Stomach (tissue), 4 donors: ENCODE measurements around the gene HMGCL.

Source experiments
- POLR2A ChIP-seq, 4 donors: fragments of 450-650 bp; IDR thresholded peaks; one replicate each; pipeline ENCODE4 v1.6.1; 2016; ENCODE audit warnings: antibody characterized with exemption in 4 of 4, control low read depth in 2 of 4, mild to moderate bottlenecking in 1 of 4, moderate library complexity in 1 of 4
- POLR2AphosphoS5 ChIP-seq, 3 donors: sonication (generic); formaldehyde crosslinking; IDR thresholded peaks; one replicate each; pipeline ENCODE4 v1.6.1; 2016; ENCODE audit warnings: antibody characterized with exemption in 3 of 3

DNA sequence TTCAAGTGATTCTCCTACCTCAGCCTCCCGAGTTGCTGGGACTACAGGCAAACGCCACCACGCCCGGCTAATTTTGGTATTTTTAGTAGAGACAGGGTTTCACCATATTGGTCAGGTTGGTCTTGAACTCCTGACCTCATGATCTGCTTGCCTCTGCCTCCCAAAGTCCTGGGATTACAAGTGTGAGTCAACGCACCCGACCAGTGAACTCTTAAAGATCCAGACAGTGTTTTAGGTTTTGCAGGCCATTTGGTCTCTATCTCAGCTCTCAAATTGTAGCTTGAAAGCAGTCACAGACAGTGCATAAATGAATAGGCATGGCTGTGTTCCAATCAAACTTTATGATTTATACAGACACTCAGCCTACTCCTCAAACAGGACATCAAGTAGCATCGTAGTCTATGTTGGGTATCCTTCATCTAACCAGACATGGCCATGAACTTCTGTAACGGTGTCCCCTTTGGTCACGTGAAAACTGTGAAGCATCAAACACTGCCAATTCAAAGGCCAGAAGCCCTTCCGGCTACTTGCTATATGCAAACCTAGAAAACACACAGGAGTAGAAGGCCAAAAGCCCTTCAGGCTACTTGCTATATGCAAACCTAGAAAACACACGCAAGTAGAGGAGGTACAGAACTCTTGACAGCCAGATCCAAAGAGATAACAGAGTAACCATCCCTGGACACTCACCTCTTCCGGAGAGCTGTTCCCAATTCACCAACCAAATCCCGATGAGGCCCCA, 39.7 kb upstream of the HMGCL start:
- no peak for TF ChIP-seq POLR2A (IDR thresholded peaks at IDR 0.05)
- no peak for TF ChIP-seq POLR2AphosphoS5 (IDR thresholded peaks at IDR 0.05)
